ENCODE results near the gene ARID2.

DNA sequence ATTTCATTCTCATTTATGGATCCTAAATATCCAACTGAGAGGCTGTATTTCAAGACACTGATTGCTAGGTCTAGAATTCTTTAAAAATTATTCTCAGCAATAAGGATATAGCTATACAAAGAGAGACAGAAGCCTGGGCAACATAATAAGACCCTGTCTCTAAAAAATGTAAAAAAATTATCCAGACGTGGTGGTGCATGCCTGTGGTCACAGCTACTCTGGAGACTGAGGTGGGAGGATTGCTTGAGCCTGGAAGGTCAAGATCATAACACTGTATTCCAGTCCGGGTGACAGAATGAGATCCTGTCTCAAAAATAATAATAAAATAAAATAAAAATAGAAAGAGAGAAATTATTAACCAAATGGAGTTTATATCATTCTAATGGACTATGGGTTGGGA lies 20.6 kb upstream of the ARID2 start:
- no peak for TF ChIP-seq POLR2A (IDR thresholded peaks at IDR 0.05; ENCODE audit: low read length)
- TF ChIP-seq GATA1 (IDR thresholded peaks at IDR 0.05; ENCODE audit: low read depth, low read length) = no peak
